ENCODE results near the gene LYPLAL1. TPM values are rescaled to one million over a fixed set of nuclear protein-coding genes. Genes with fewer than 3 reads are reported as not detected.

The LYPLAL1 gene
- total and polyA plus RNA-seq, 2 of the 4 experiments (the other 2 are of a cell fraction): 4.8 to 7.5 TPM

DNA sequence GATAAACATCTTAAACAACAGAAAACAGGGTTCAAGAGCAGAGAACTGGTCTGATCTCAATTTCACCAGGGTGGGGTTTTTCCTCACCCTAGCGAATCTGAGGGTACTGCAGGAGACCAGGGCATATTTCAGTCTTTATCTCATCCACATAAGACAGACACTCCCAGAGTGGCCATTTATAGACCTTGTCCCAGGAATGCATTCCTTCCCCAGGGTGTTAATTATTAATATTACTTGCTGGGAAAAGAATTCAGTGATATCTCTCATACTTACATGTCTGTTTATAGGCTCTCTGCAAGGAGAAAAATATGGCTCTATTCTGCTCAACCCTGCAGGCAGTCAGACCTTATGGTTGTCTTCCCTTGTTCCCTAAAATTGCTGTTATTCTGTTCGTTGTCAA, 84.1 kb downstream of the LYPLAL1 start:
- Histone ChIP-seq H3K27ac (ENCODE audit: insufficient read depth, low read length) (no peak overlapping the region), H4K20me1 (ENCODE audit: insufficient read depth, low read length) (no peaks in the 10 kb centered on the region), H3K4ac (ENCODE audit: low read depth, low read length) (no peak overlapping the region), H3K36me3 (ENCODE audit: control insufficient read depth, insufficient read depth, low read length) (no peaks in the 10 kb centered on the region), H4K5ac (ENCODE audit: low read depth, low read length) (no peak overlapping the region), H3K27me3 (ENCODE audit: control insufficient read depth, insufficient read depth, low read length) (no peaks in the 10 kb centered on the region), H3K18ac (ENCODE audit: low read depth, low read length) (no peak overlapping the region), H3K9ac (ENCODE audit: low read depth, low read length) (no peak overlapping the region), H2BK120ac (ENCODE audit: low read depth, low read length) (no peak overlapping the region), H3K14ac (replicated peaks; ENCODE audit: low read depth, low read length) (no peak overlapping the region), H4K91ac (ENCODE audit: insufficient read depth, low read depth, low read length) (no peak overlapping the region), H3K23ac (ENCODE audit: low read depth, low read length) (no peak overlapping the region), H3K4me2 (ENCODE audit: low read depth, low read length) (no peak overlapping the region), H2AK9ac (replicated peaks; ENCODE audit: low read depth, low read length, poor library complexity) (no peak overlapping the region), H2AK5ac (ENCODE audit: low read depth, low read length) (no peak overlapping the region), H2BK20ac (ENCODE audit: low read depth, low read length) (no peak overlapping the region), H3K4me1 (ENCODE audit: control insufficient read depth, insufficient read depth, low read length) (no peaks in the 10 kb centered on the region), H3K9me3 (ENCODE audit: control insufficient read depth, insufficient read depth, low read length) (peaks cover 3% of the 10 kb centered on the region; the same call in 1 of the 2 replicates), H3K9me1 (ENCODE audit: insufficient read depth, low read length) (no peaks in the 10 kb centered on the region), H3K56ac (ENCODE audit: extremely low read depth, insufficient read depth, low read length) (no peak overlapping the region), H3K79me1 (ENCODE audit: low read depth in 1 of 2, low read length in 2 of 2) (no peaks in the 10 kb centered on the region), H4K8ac (ENCODE audit: low read depth in 2 of 2, low read length in 2 of 2) (no peak overlapping the region), H3K4me3 (ENCODE audit: insufficient read depth, low read depth, low read length) (no peak overlapping the region), H2BK15ac (ENCODE audit: low read depth, low read length) (no peak overlapping the region), H2BK5ac (ENCODE audit: low read depth, low read length, poor library complexity, severe bottlenecking) (no peak overlapping the region), H2AFZ (replicated peaks; ENCODE audit: low read length, poor library complexity) (no peak overlapping the region)
- ChIA-PET POLR2A (ENCODE audit: unreplicated experiment) (no interaction called here), CTCF (no interaction called here)
- TF ChIP-seq, protein P1, sequence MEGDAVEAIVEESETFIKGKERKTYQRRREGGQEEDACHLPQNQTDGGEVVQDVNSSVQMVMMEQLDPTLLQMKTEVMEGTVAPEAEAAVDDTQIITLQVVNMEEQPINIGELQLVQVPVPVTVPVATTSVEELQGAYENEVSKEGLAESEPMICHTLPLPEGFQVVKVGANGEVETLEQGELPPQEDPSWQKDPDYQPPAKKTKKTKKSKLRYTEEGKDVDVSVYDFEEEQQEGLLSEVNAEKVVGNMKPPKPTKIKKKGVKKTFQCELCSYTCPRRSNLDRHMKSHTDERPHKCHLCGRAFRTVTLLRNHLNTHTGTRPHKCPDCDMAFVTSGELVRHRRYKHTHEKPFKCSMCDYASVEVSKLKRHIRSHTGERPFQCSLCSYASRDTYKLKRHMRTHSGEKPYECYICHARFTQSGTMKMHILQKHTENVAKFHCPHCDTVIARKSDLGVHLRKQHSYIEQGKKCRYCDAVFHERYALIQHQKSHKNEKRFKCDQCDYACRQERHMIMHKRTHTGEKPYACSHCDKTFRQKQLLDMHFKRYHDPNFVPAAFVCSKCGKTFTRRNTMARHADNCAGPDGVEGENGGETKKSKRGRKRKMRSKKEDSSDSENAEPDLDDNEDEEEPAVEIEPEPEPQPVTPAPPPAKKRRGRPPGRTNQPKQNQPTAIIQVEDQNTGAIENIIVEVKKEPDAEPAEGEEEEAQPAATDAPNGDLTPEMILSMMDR (conservative IDR thresholded peaks at IDR 0.05; ENCODE audit: low read depth, low read length): no peak
- TF ChIP-seq, protein P2, sequence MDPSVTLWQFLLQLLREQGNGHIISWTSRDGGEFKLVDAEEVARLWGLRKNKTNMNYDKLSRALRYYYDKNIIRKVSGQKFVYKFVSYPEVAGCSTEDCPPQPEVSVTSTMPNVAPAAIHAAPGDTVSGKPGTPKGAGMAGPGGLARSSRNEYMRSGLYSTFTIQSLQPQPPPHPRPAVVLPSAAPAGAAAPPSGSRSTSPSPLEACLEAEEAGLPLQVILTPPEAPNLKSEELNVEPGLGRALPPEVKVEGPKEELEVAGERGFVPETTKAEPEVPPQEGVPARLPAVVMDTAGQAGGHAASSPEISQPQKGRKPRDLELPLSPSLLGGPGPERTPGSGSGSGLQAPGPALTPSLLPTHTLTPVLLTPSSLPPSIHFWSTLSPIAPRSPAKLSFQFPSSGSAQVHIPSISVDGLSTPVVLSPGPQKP (IDR thresholded peaks at IDR 0.05; ENCODE audit: borderline replicate concordance, low read depth, low read length): no peak
- TF ChIP-seq RCOR1 (IDR thresholded peaks at IDR 0.05; ENCODE audit: insufficient replicate concordance, low read length) (no peak), RAD21 (IDR thresholded peaks at IDR 0.05; ENCODE audit: low read length) (no peak), NFE2L2 (IDR thresholded peaks at IDR 0.05; ENCODE audit: low read depth, low read length) (no peak)
- 80% methylated on average over 1 of the region's 2 CpGs; no CpG with 5 or more reads in 1 of the 2 experiments for WGBS, 2 experiments (ENCODE audit: extremely low coverage in 2 of 2, insufficient read length in 1 of 2)
- no peak for DNase-seq
- intact Hi-C loops (cut with micrococcal nuclease) (no loop called here), in situ Hi-C loops (cut with MboI; ENCODE audit: low sequenced_read_pairs) (no loop called here), dilution Hi-C loops (cut with HindIII; ENCODE audit: low sequenced_read_pairs, unreplicated experiment) (no loop called here)
- no peak for ATAC-seq (ENCODE audit: low read depth)
- no TSS peak for BruUV-seq (replicated peaks)

Data from IMR-90 (cell line).